H1 (cell line): ENCODE data around the gene SH2D1A. TPM values are rescaled to one million over a fixed set of nuclear protein-coding genes. Genes with fewer than 3 reads are reported as not detected.

Source experiments
- CTCF ChIA-PET: fragments of 300-600 bp; sonication (Branson Sonifier 250); formaldehyde crosslinking; loops from one replicate; lab custom pipeline; 2021; ENCODE audit not compliant: partially characterized antibody; lab: Charles Lee
- POLR2A ChIA-PET: fragments of 300-600 bp; sonication (Branson Sonifier 250); formaldehyde crosslinking; loops from one replicate; lab custom pipeline; 2021; ENCODE audit warnings: inconsistent platforms; ENCODE audit not compliant: partially characterized antibody; lab: Charles Lee
- DNase-seq, 2 experiments: peaks; one replicate each; pipeline versions ENCODE4 v3.0.0 to v3.0.0-alpha.2; 2010 to 2022; ENCODE audit warnings: low spot score in 2 of 2, low read depth in 1 of 2, mixed read lengths in 1 of 2
- FAIRE-seq: peaks from 2 replicates; lab custom pipeline; 2011; peaks lifted over from hg19 to GRCh38; lab: Jason Lieb, UNC
- H2AFZ ChIP-seq: 2 replicates; pipeline ENCODE4 v1.8.1; 2012; ENCODE audit warnings: low read length, inconsistent platforms
- H2AK5ac ChIP-seq: 2 replicates; pipeline ENCODE4 v1.6.1; 2013; ENCODE audit warnings: low read depth, low read length
- H2BK120ac ChIP-seq: replicated peaks from 2 replicates; pipeline ENCODE3; 2013; ENCODE audit warnings: low read depth, low read length, inconsistent platforms
- H2BK12ac ChIP-seq: 2 replicates; pipeline ENCODE4 v1.6.1; 2013; ENCODE audit warnings: low read depth, low read length
- H2BK15ac ChIP-seq: 2 replicates; pipeline ENCODE4 v1.6.1; 2013; ENCODE audit warnings: low read length
- H2BK20ac ChIP-seq: 2 replicates; pipeline ENCODE4 v1.6.1; 2013; ENCODE audit warnings: low read length
- H2BK5ac ChIP-seq: 2 replicates; pipeline ENCODE4 v1.6.1; 2013; ENCODE audit warnings: low read depth, low read length
- H3K14ac ChIP-seq: 2 replicates; pipeline ENCODE4 v1.6.1; 2013; ENCODE audit warnings: inconsistent platforms; ENCODE audit not compliant: insufficient read length
- H3K18ac ChIP-seq: 2 replicates; pipeline ENCODE4 v1.6.1; 2013; ENCODE audit warnings: low read length; ENCODE audit errors: extremely low read depth
- H3K23ac ChIP-seq: 2 replicates; pipeline ENCODE4 v1.6.1; 2013; ENCODE audit warnings: inconsistent platforms; ENCODE audit not compliant: insufficient read length
- H3K23me2 ChIP-seq: 2 replicates; pipeline ENCODE4 v1.6.1; 2013; ENCODE audit warnings: low read depth, low read length
- H3K27ac ChIP-seq: 2 replicates; pipeline ENCODE4 v1.6.1; 2011; ENCODE audit warnings: low read depth, low read length, inconsistent platforms
- H3K27me3 ChIP-seq, 4 experiments: replicated peaks in 1 of 4; 1 replicate in 1 of 4; 2 replicates in 3 of 4; pipeline versions ENCODE4 v1.6.1 to v1.8.1; 2011 to 2013; ENCODE audit warnings: low read length in 3 of 4, mild to moderate bottlenecking in 3 of 4, inconsistent platforms in 2 of 4, mixed read lengths in 2 of 4, moderate library complexity in 1 of 4; ENCODE audit not compliant: control insufficient read depth in 3 of 4, insufficient read depth in 3 of 4; ENCODE audit errors: extremely low read depth in 1 of 4
- H3K36me3 ChIP-seq, 4 experiments: 2 replicates each; pipeline versions ENCODE4 v1.6.1 to v1.8.1; 2011 to 2013; ENCODE audit warnings: mild to moderate bottlenecking in 4 of 4, low read length in 3 of 4, moderate library complexity in 2 of 4, control low read depth in 1 of 4, inconsistent platforms in 1 of 4; ENCODE audit not compliant: insufficient read depth in 4 of 4, control insufficient read depth in 2 of 4
- H3K4ac ChIP-seq: replicated peaks from 2 replicates; pipeline ENCODE3; 2013; ENCODE audit warnings: low read length, low read depth, mixed read lengths, inconsistent platforms; ENCODE audit not compliant: insufficient read length
- H3K4me1 ChIP-seq, 4 experiments: replicated peaks in 1 of 4; 1 replicate in 1 of 4; 2 replicates in 3 of 4; pipeline versions ENCODE4 v1.6.1 to v1.8.1; 2011 to 2013; ENCODE audit warnings: low read length in 3 of 4, inconsistent platforms in 2 of 4, mixed read lengths in 1 of 4; ENCODE audit not compliant: insufficient read depth in 4 of 4, control insufficient read depth in 3 of 4
- H3K4me2 ChIP-seq, 2 experiments: 2 replicates each; pipeline versions ENCODE4 v1.6.1 to v1.8.1; 2011 to 2013; ENCODE audit warnings: low read depth in 2 of 2, low read length in 2 of 2, control low read depth in 1 of 2, inconsistent platforms in 1 of 2, mild to moderate bottlenecking in 1 of 2; ENCODE audit not compliant: insufficient read depth in 1 of 2
- H3K4me3 ChIP-seq, 4 experiments: fragments of 200-600, 300-600 bp in 1 of 4; sonication (generic), shearing (Covaris generic), sonication (Bioruptor Twin) in 1 of 4; 2 replicates each; pipeline versions ENCODE4 v1.5.1 to v1.8.1; 2011 to 2016; ENCODE audit warnings: low read length in 4 of 4, low read depth in 3 of 4, control low read depth in 2 of 4, inconsistent platforms in 2 of 4, mild to moderate bottlenecking in 2 of 4, mixed read lengths in 1 of 4, moderate library complexity in 1 of 4; ENCODE audit not compliant: insufficient read depth in 2 of 4; ENCODE audit errors: extremely low read depth in 1 of 4
- H3K56ac ChIP-seq: replicated peaks from 2 replicates; pipeline ENCODE3; 2013; ENCODE audit warnings: low read depth, mild to moderate bottlenecking, mixed read lengths, low read length, inconsistent platforms; ENCODE audit not compliant: insufficient read length
- H3K79me1 ChIP-seq: 2 replicates; pipeline ENCODE4 v1.6.1; 2013; ENCODE audit warnings: low read depth, low read length, control low read depth
- H3K79me2 ChIP-seq, 2 experiments: 2 replicates each; pipeline versions ENCODE4 v1.6.1 to v1.8.1; 2012 to 2013; ENCODE audit warnings: low read length in 2 of 2, mild to moderate bottlenecking in 2 of 2, inconsistent platforms in 1 of 2; ENCODE audit not compliant: insufficient read depth in 2 of 2, control insufficient read depth in 1 of 2
- H3K9ac ChIP-seq, 4 experiments: replicated peaks in 1 of 4; 1 replicate in 1 of 4; 2 replicates in 3 of 4; pipeline versions ENCODE4 v1.6.1 to v1.8.1; 2011 to 2013; ENCODE audit warnings: low read depth in 3 of 4, low read length in 3 of 4, control low read depth in 2 of 4, mild to moderate bottlenecking in 2 of 4, moderate library complexity in 2 of 4, inconsistent platforms in 1 of 4; ENCODE audit errors: extremely low read depth in 1 of 4
- H3K9me3 ChIP-seq, 2 experiments: 2 replicates each; pipeline versions ENCODE4 v1.6.1 to v1.8.1; 2012 to 2013; ENCODE audit warnings: mild to moderate bottlenecking in 2 of 2, moderate library complexity in 2 of 2, control low read depth in 1 of 2, inconsistent platforms in 1 of 2, low read depth in 1 of 2, low read length in 1 of 2, mixed read lengths in 1 of 2; ENCODE audit not compliant: insufficient read depth in 2 of 2
- H4K20me1 ChIP-seq, 2 experiments: replicated peaks in 1 of 2; 2 replicates each; pipeline versions ENCODE3 to v1.8.1; 2011 to 2013; ENCODE audit warnings: inconsistent platforms in 2 of 2, low read length in 2 of 2, mild to moderate bottlenecking in 1 of 2; ENCODE audit not compliant: insufficient read depth in 2 of 2, control insufficient read depth in 1 of 2
- H4K5ac ChIP-seq: 2 replicates; pipeline ENCODE4 v1.6.1; 2013; ENCODE audit warnings: low read length, low read depth, mixed read lengths, inconsistent platforms; ENCODE audit not compliant: insufficient read length
- H4K8ac ChIP-seq: 2 replicates; pipeline ENCODE4 v1.8.0; 2013; ENCODE audit warnings: mild to moderate bottlenecking, moderate library complexity, low read length, inconsistent platforms; ENCODE audit not compliant: insufficient read depth; ENCODE audit errors: extremely low read depth
- H4K91ac ChIP-seq: replicated peaks from 2 replicates; pipeline ENCODE3; 2013; ENCODE audit warnings: low read length, mixed read lengths, inconsistent platforms; ENCODE audit not compliant: insufficient read length
- BCL11A ChIP-seq, 2 experiments: IDR thresholded peaks; one replicate each; pipeline ENCODE4 v1.6.1; 2011; ENCODE audit warnings: low read depth in 2 of 2, low read length in 2 of 2, mild to moderate bottlenecking in 2 of 2
- CTCF ChIP-seq, 3 experiments: IDR thresholded peaks; 1 replicate in 2 of 3; 2 replicates in 1 of 3; pipeline versions ENCODE4 v1.5.1 to v1.6.1; 2011; ENCODE audit warnings: low read length in 3 of 3, mild to moderate bottlenecking in 3 of 3, inconsistent platforms in 2 of 3, low read depth in 1 of 3, moderate library complexity in 1 of 3; ENCODE audit not compliant: insufficient read depth in 1 of 3; ENCODE audit errors: control extremely low read depth in 1 of 3
- KDM1A ChIP-seq: fragments of 200-600, 300-600 bp; sonication (generic); IDR thresholded peaks from 2 replicates; pipeline ENCODE4 v1.7.1; 2016; ENCODE audit warnings: mild to moderate bottlenecking, low read length, borderline replicate concordance
- MAX ChIP-seq: IDR thresholded peaks from 2 replicates; pipeline ENCODE4 v1.6.1; 2012; ENCODE audit warnings: inconsistent platforms
- PHF8 ChIP-seq: fragments of 200-600 bp; sonication (generic); conservative IDR thresholded peaks from 2 replicates; pipeline ENCODE4 v1.7.1; 2012; ENCODE audit warnings: low read depth, mild to moderate bottlenecking, inconsistent platforms, low read length, moderate library complexity
- SIRT6 ChIP-seq: IDR thresholded peaks from one replicate; pipeline ENCODE4 v1.7.1; 2012; ENCODE audit warnings: low read length, inconsistent platforms
- SP2 ChIP-seq: IDR thresholded peaks from 2 replicates; pipeline ENCODE4 v1.6.1; 2012; ENCODE audit warnings: mild to moderate bottlenecking, low read length, inconsistent platforms
- WGBS, 2 experiments: shearing (Covaris generic) in 1 of 2; methylation state at CpG; one replicate each; pipeline versions ENCODE4 v1.1.6 to v1.1.7; 2013 to 2015; ENCODE audit warnings: low lambda C conversion rate in 2 of 2, mixed read lengths in 2 of 2, inconsistent platforms in 1 of 2, low coverage in 1 of 2, missing lambda C conversion rate in 1 of 2; ENCODE audit not compliant: insufficient replicate concordance in 2 of 2, insufficient coverage in 1 of 2, insufficient read length in 1 of 2; ENCODE audit errors: extremely low coverage in 1 of 2, missing lambda C conversion rate in 1 of 2; 5-methylcytosine and 5-hydroxymethylcytosine counted together
- polyA plus RNA-seq, 7 experiments: library from polyadenylated mRNA; depleted of rRNA in 3 of 7; stranded (reverse) in 5 of 7; unstranded in 2 of 7; fragments of >200 nt in 5 of 7; fragments of 200-250 nt in 2 of 7; gene quantifications; 1 replicate in 5 of 7; 2 replicates in 1 of 7; 4 replicates in 1 of 7; pipeline versions ENCODE4 v1.2.1 to v1.2.3, GENCODE V29; 2011 to 2013; ENCODE audit warnings: missing spikeins in 2 of 7, mixed read lengths in 2 of 7
- total RNA-seq: library from RNA; stranded (reverse); fragmentation: NEBNext Ultra II Directional; extraction: Animal tissue kit (Norgen Biotek cat#: 25700); gene quantifications from 2 replicates; pipeline ENCODE4 v1.2.1, GENCODE V29; 2021

The SH2D1A gene
- total and polyA plus RNA-seq, 2 of the 8 experiments (the other 6 are each of a cell fraction or from before 2014, with no cell fraction given) = not detected

- no peak overlapping the region for H4K8ac ChIP-seq
- no peaks in the 10 kb centered on the region for H3K79me1 ChIP-seq
- H3K79me2 ChIP-seq = no peaks in the 10 kb centered on the region
- H2BK120ac ChIP-seq = no peak overlapping the region
- no peak overlapping the region for H3K4me2 ChIP-seq
- H2BK12ac ChIP-seq = no peak overlapping the region
- TF ChIP-seq SIRT6 = no peak
- no peak for TF ChIP-seq CTCF (IDR thresholded peaks at IDR 0.05; ENCODE audit: control extremely low read depth in 1 of 3, insufficient read depth in 1 of 3, low read depth in 1 of 3, low read length in 3 of 3)
- TF ChIP-seq BCL11A (IDR thresholded peaks at IDR 0.05; ENCODE audit: low read depth in 2 of 2, low read length in 2 of 2) = no peak
- TF ChIP-seq MAX = no peak
- no peak for TF ChIP-seq PHF8
- TF ChIP-seq SP2 = no peak
- TF ChIP-seq KDM1A = no peak
- no peaks in the 10 kb centered on the region for H4K20me1 ChIP-seq
- no peak overlapping the region for H3K14ac ChIP-seq
- DNase-seq (no peak), FAIRE-seq (no peak)
- H2BK20ac ChIP-seq = no peak overlapping the region
- H3K36me3 ChIP-seq = no peaks in the 10 kb centered on the region
- ChIA-PET POLR2A (no interaction called here), CTCF (interaction anchor here (1.1 to 3.7 kb wide), 5 partner anchors 9 to 725 kb away, joined by 3 to 24 read pairs (median 4); no protein-coding TSS in a partner anchor)
- H3K4me1 ChIP-seq = no peaks in the 10 kb centered on the region
- no peak overlapping the region for H2AFZ ChIP-seq
- no peaks in the 10 kb centered on the region for H3K23me2 ChIP-seq
- no peak overlapping the region for H4K91ac ChIP-seq
- no peak overlapping the region for H3K56ac ChIP-seq
- H2BK5ac ChIP-seq = no peak overlapping the region
- no peak overlapping the region for H4K5ac ChIP-seq
- no peak overlapping the region for H3K18ac ChIP-seq
- H3K27me3 ChIP-seq = no peaks in the 10 kb centered on the region
- H3K23ac ChIP-seq = no peak overlapping the region
- H3K9me3 ChIP-seq = no peaks in the 10 kb centered on the region
- H3K4ac ChIP-seq = no peak overlapping the region
- 100% methylated on average over 1 of the region's 1 CpG; no CpG with 5 or more reads in 1 of the 2 experiments for WGBS, 2 experiments
- H3K4me3 ChIP-seq = no peak overlapping the region
- no peak overlapping the region for H3K27ac ChIP-seq
- H3K9ac ChIP-seq = no peak overlapping the region
- H2AK5ac ChIP-seq = no peak overlapping the region
- no peak overlapping the region for H2BK15ac ChIP-seq
Observed at GRCh38 chrX:124405868-124406267, 59.5 kb downstream of the SH2D1A start.
